Activated naive CD4-positive, alpha-beta T cell treated with anti-CD3 and anti-CD28 coated beads, Interleukin-2, amount 10 ng/mL, durations not matched to agents 7 days and 5 days (primary cell): Measurements from ENCODE around the gene ZNF318.
"Not testable (repeated sequence)": the region's sequence is repeated elsewhere in the genome, so short reads cannot be mapped to it uniquely, and the experiment has no call there.

Experiments used
- CTCF ChIA-PET: fragments of 350-600 bp; sonication (Branson Sonifier 250); formaldehyde crosslinking; loops from one replicate; lab custom pipeline; 2021; ENCODE audit warnings: antibody characterized with exemption; lab: Charles Lee
- DNase-seq: peaks from one replicate; pipeline ENCODE4 v3.0.0-alpha.2; 2020
- H3K27ac Mint-ChIP-seq: one replicate; pipeline ENCODE4 v1.8.0; 2021; ENCODE audit warnings: mild to moderate bottlenecking, moderate library complexity, mixed read lengths
- H3K27me3 Mint-ChIP-seq: one replicate; pipeline ENCODE4 v1.8.0; 2021; ENCODE audit warnings: mild to moderate bottlenecking, mixed read lengths
- H3K36me3 Mint-ChIP-seq: one replicate; pipeline ENCODE4 v1.8.0; 2021; ENCODE audit warnings: mixed read lengths
- H3K4me1 Mint-ChIP-seq: one replicate; pipeline ENCODE4 v1.8.0; 2021; ENCODE audit warnings: mixed read lengths
- H3K4me3 Mint-ChIP-seq: one replicate; pipeline ENCODE4 v1.8.0; 2021; ENCODE audit warnings: mild to moderate bottlenecking, moderate library complexity, mixed read lengths
- H3K9me3 Mint-ChIP-seq: one replicate; pipeline ENCODE4 v1.8.0; 2021; ENCODE audit warnings: mixed read lengths

ZNF318 gene

DNA sequence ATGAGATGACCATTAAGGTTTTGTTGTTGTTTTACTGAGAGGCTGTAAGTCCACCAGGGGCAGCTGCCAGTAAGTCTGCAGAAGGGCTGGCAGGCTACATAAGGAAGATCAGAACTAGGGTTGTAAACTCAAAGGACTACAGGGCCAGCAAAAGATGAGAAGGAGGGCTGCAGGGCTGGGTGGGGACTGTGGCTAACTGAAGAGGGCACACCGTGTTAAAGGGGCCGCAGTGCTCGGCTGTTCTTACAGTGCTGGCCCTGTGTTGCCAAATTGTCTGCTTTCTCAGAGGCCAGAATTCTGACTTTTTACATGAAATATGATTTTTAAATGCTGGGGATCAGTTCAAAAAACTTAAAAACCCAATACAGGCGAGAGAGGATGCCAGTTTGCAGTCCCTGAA is 25.5 kb upstream of the ZNF318 start:
- DNase-seq: no peak
- H3K9me3 Mint-ChIP-seq: no peaks in the 10 kb centered on the region
- H3K4me3 Mint-ChIP-seq: no peak overlapping the region
- peaks cover 27% of the 10 kb centered on the region for H3K4me1 Mint-ChIP-seq
- no peak overlapping the region for H3K27ac Mint-ChIP-seq
- H3K36me3 Mint-ChIP-seq: no peaks in the 10 kb centered on the region
- CTCF ChIA-PET: interaction anchor here (1.9 kb wide), 1 partner anchor 11 kb away, joined by 6 read pairs; no protein-coding TSS in a partner anchor
- H3K27me3 Mint-ChIP-seq: peaks cover 62% of the 10 kb centered on the region

- peaks cover 38% of the 10 kb centered on the region for H3K4me1 Mint-ChIP-seq
- no peak overlapping the region for H3K27ac Mint-ChIP-seq
- CTCF ChIA-PET: no interaction called here
These were observed 24.2 kb upstream of the ZNF318 start for GRCh38 chr6:43393602-43394001.

GRCh38 chr6:43393133-43393532 is 23.7 kb upstream of the ZNF318 start:
- peaks cover 79% of the 10 kb centered on the region for H3K27me3 Mint-ChIP-seq
- H3K27ac Mint-ChIP-seq, DNase-seq, CTCF ChIA-PET, H3K36me3 Mint-ChIP-seq, H3K9me3 Mint-ChIP-seq, H3K4me3 Mint-ChIP-seq: not testable (repeated sequence)
- peaks cover 38% of the 10 kb centered on the region for H3K4me1 Mint-ChIP-seq

More at GRCh38 chr6:43393602-43394001, 24.2 kb upstream of the ZNF318 start:
- Mint-ChIP-seq H3K9me3 (no peaks in the 10 kb centered on the region), H3K4me3 (no peak overlapping the region), H3K27me3 (peaks cover 74% of the 10 kb centered on the region), H3K36me3 (no peaks in the 10 kb centered on the region)
- no peak for DNase-seq

- Mint-ChIP-seq H3K27ac (no peak overlapping the region), H3K9me3 (no peaks in the 10 kb centered on the region), H3K27me3 (peaks cover 82% of the 10 kb centered on the region), H3K36me3 (no peaks in the 10 kb centered on the region), H3K4me1 (peaks cover 40% of the 10 kb centered on the region), H3K4me3 (peak overlapping the region; percentile 33)
- DNase-seq: peak; percentile 62
- CTCF ChIA-PET: no interaction called here
These were observed 22.1 kb upstream of the ZNF318 start for GRCh38 chr6:43391440-43392031.

- H3K9me3 Mint-ChIP-seq, H3K4me3 Mint-ChIP-seq, H3K36me3 Mint-ChIP-seq, DNase-seq, H3K27ac Mint-ChIP-seq: not testable (repeated sequence)
- peaks cover 45% of the 10 kb centered on the region for H3K4me1 Mint-ChIP-seq
- H3K27me3 Mint-ChIP-seq: peaks cover 83% of the 10 kb centered on the region
- CTCF ChIA-PET: interaction anchor here (1.0 kb wide), 1 partner anchor 127 kb away, joined by 3 read pairs; no protein-coding TSS in a partner anchor
These were observed 21.4 kb upstream of the ZNF318 start for GRCh38 chr6:43390753-43391439.

- Mint-ChIP-seq H3K4me3 (no peak overlapping the region), H3K27me3 (peaks cover 74% of the 10 kb centered on the region), H3K27ac (no peak overlapping the region), H3K4me1 (peaks cover 51% of the 10 kb centered on the region), H3K9me3 (no peaks in the 10 kb centered on the region), H3K36me3 (no peaks in the 10 kb centered on the region)
- DNase-seq: no peak
- CTCF ChIA-PET: interaction anchor here (1.0 kb wide), 1 partner anchor 126 kb away, joined by 3 read pairs; no protein-coding TSS in a partner anchor
These were observed 20.4 kb upstream of the ZNF318 start for GRCh38 chr6:43389730-43390295.

DNA sequence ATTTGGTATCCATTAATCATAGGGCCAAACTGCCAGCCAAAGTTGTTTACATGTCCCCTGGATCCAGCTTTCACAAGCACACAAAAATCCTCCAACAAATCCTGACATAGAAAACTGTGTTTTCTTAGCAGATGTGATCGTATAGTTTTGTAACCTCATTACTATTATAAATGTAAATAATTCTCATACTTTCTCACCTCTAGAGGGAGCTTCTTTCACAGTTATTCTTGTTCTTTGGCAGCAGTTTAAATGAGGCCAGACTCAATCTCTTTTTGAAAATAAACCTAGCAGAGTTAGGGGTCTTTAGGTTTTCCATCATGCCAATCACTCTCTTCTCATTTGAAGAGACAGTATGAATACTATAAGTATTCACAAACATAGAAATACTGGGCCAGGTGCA is 17.0 kb upstream of the ZNF318 start:
- H3K36me3 Mint-ChIP-seq: peaks cover 6% of the 10 kb centered on the region
- CTCF ChIA-PET: interaction anchor here (0.8 to 1.0 kb wide), 2 partner anchors 32 to 121 kb away, joined by 4 to 5 read pairs; no protein-coding TSS in a partner anchor
- peaks cover 72% of the 10 kb centered on the region for H3K4me1 Mint-ChIP-seq
- peaks cover 2% of the 10 kb centered on the region for H3K9me3 Mint-ChIP-seq
- no peak for DNase-seq
- H3K27me3 Mint-ChIP-seq: peaks cover 57% of the 10 kb centered on the region
- no peak overlapping the region for H3K27ac Mint-ChIP-seq
- H3K4me3 Mint-ChIP-seq: no peak overlapping the region

DNA sequence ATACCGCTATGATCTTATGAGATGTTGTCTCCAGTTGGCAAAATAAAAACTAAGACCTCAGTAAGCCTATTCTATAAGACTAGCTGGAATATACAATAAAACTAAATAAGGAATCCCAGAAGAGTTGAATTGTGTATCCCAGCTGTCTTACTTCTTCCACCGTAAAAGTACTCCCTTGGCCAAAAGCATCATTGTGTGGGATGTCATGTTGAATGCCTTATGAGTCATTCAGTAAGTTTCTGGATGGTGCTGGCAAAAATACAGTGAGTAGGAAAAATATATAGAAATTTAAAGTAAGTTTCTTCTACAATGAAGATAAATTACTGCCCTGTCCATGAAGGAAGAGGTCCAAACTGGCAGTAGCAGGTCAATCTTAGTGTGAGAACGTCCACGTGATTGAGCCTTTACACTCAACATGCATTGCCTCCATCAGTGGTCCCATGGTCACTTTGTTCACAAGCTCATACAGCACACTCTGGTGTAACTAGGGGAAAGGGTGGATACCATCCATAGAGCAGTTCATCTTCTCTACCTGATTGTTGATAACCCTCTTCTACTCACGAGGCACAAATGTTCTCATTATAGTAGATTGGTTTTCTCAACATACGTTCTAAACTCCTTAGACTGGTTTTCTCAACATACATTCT is 13.7 kb upstream of the ZNF318 start:
- Mint-ChIP-seq H3K36me3 (peaks cover 15% of the 10 kb centered on the region), H3K9me3 (peaks cover 2% of the 10 kb centered on the region), H3K27ac (peak overlapping the region; percentile 97), H3K4me3 (peak overlapping the region; percentile 16), H3K4me1 (peaks cover 58% of the 10 kb centered on the region), H3K27me3 (peaks cover 57% of the 10 kb centered on the region)
- CTCF ChIA-PET: interaction anchor here (0.9 to 2.3 kb wide), 3 partner anchors 12 to 14 kb away, joined by 6 to 13 read pairs (median 6); partner anchors contain the start of gene ZNF318
- DNase-seq: no peak

DNA sequence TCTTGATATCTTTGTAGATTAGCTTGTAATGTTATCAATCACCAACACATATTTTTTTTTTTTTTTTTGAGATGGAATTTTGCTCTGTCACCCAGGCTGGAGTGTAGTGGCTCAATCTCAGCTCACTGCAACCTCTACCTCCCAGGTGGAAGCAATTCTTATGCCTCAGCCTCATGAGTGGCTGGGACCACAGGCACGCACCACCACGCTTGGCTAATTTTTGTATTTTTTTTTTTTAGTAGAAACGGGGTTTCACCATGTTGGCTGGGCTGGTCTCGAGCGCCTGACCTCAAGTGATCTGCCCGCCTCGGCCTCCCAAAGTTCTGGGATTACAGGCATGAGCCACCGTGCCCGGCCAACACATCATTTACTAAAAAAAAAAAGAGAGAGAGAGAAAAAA is 11.4 kb upstream of the ZNF318 start:
- CTCF ChIA-PET: not testable (repeated sequence)

DNA sequence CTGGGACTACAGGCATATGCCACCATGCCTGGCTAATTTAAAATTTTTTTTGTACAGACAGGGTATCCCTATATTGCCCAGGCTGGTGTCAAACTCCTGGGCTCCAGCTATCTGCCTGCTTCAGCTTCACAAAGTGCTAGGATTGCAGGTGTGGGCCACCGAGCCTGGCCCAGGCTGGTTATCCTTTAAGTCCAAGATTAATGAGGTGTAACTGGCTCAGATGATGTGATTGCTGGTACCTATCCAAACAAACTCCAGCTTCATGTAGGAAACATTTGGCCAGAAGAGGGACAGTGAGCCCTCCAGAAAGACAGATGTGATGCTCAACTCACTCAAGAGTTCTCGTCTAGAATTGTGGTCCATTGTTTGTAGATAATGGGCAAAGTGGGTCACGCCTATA is 9.2 kb upstream of the ZNF318 start:
- H3K4me1 Mint-ChIP-seq: peaks cover 33% of the 10 kb centered on the region
- H3K36me3 Mint-ChIP-seq: peaks cover 13% of the 10 kb centered on the region

More for the DNA sequence above, 11.4 kb upstream of the ZNF318 start:
- Mint-ChIP-seq H3K27me3 (peaks cover 48% of the 10 kb centered on the region), H3K36me3 (peaks cover 15% of the 10 kb centered on the region), H3K4me1 (peaks cover 52% of the 10 kb centered on the region)
- not testable (repeated sequence) for H3K4me3 Mint-ChIP-seq, H3K9me3 Mint-ChIP-seq, DNase-seq, H3K27ac Mint-ChIP-seq

GRCh38 chr6:43377710-43378229 is 8.3 kb upstream of the ZNF318 start:
- no peak overlapping the region for H3K27ac Mint-ChIP-seq

More for the DNA sequence above, 9.2 kb upstream of the ZNF318 start:
- CTCF ChIA-PET: interaction anchor here (1.9 kb wide), 1 partner anchor 17 kb away, joined by 5 read pairs; no protein-coding TSS in a partner anchor
- Mint-ChIP-seq H3K9me3 (no peaks in the 10 kb centered on the region), H3K4me3 (no peak overlapping the region), H3K27ac (no peak overlapping the region), H3K27me3 (peaks cover 58% of the 10 kb centered on the region)
- no peak for DNase-seq

GRCh38 chr6:43376551-43376981 is 7.1 kb upstream of the ZNF318 start:
- H3K36me3 Mint-ChIP-seq: peaks cover 9% of the 10 kb centered on the region
- CTCF ChIA-PET: no interaction called here
- no peak overlapping the region for H3K27ac Mint-ChIP-seq
- H3K9me3 Mint-ChIP-seq: no peaks in the 10 kb centered on the region
- no peak overlapping the region for H3K4me3 Mint-ChIP-seq
- peaks cover 17% of the 10 kb centered on the region for H3K4me1 Mint-ChIP-seq
- H3K27me3 Mint-ChIP-seq: peaks cover 55% of the 10 kb centered on the region
- DNase-seq: no peak

More at GRCh38 chr6:43377710-43378229, 8.3 kb upstream of the ZNF318 start:
- Mint-ChIP-seq H3K36me3 (peaks cover 11% of the 10 kb centered on the region), H3K4me1 (peaks cover 28% of the 10 kb centered on the region), H3K4me3 (no peak overlapping the region), H3K27me3 (peaks cover 60% of the 10 kb centered on the region), H3K9me3 (no peaks in the 10 kb centered on the region)
- no peak for DNase-seq
- CTCF ChIA-PET: interaction anchor here (0.5 to 1.9 kb wide), 2 partner anchors 16 to 20 kb away, joined by 4 to 5 read pairs; no protein-coding TSS in a partner anchor

DNA sequence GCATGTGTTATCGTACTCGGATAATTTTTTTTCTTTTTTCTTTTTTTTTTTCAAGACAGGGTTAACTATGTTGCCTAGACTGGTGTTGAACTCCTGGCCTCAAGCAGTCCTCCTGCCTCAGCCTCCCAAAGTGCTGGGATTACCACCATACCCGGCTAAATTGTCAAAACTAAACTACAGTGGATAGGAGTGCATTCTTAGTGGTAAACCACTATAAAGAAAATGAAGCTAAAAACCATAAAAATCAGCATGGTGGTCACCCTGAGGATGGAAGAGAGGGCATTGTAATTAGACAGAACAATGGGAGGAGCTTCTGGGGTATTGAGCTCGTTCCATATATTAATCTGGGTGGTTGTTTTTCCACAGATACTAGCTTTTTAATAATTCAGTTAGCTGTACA is 6.2 kb upstream of the ZNF318 start:
- Mint-ChIP-seq H3K9me3 (no peaks in the 10 kb centered on the region), H3K27ac (no peak overlapping the region), H3K27me3 (peaks cover 48% of the 10 kb centered on the region), H3K4me1 (peaks cover 18% of the 10 kb centered on the region), H3K36me3 (peaks cover 5% of the 10 kb centered on the region), H3K4me3 (no peak overlapping the region)
- CTCF ChIA-PET: no interaction called here
- DNase-seq: no peak
